Choroid plexus epithelial cell (primary cell): Measurements from ENCODE around the gene OSBPL1A.

Experiments used
- DNase-seq: peaks from one replicate; pipeline ENCODE4 v3.0.0-alpha.2; 2010; ENCODE audit warnings: low read depth
- H3K4me3 ChIP-seq: 2 replicates; pipeline ENCODE4 v1.5.1; 2011; ENCODE audit warnings: low read depth, mild to moderate bottlenecking, control low read depth, low read length, moderate library complexity
- TF ChIP-seq, protein P1 (sequence below): conservative IDR thresholded peaks from 2 replicates; pipeline ENCODE4 v1.5.1; 2011; ENCODE audit warnings: low read depth, mild to moderate bottlenecking, control low read depth, inconsistent platforms, low read length, moderate library complexity

OSBPL1A gene

GRCh38 chr18:24398540-24398939 lies 916 bp upstream of the OSBPL1A start:
- DNase-seq, result peak; percentile 39
- TF ChIP-seq, protein P1, sequence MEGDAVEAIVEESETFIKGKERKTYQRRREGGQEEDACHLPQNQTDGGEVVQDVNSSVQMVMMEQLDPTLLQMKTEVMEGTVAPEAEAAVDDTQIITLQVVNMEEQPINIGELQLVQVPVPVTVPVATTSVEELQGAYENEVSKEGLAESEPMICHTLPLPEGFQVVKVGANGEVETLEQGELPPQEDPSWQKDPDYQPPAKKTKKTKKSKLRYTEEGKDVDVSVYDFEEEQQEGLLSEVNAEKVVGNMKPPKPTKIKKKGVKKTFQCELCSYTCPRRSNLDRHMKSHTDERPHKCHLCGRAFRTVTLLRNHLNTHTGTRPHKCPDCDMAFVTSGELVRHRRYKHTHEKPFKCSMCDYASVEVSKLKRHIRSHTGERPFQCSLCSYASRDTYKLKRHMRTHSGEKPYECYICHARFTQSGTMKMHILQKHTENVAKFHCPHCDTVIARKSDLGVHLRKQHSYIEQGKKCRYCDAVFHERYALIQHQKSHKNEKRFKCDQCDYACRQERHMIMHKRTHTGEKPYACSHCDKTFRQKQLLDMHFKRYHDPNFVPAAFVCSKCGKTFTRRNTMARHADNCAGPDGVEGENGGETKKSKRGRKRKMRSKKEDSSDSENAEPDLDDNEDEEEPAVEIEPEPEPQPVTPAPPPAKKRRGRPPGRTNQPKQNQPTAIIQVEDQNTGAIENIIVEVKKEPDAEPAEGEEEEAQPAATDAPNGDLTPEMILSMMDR, result no peak
- H3K4me3 ChIP-seq, result peak overlapping the region; percentile 84

- DNase-seq, result peak; percentile 86
- peak overlapping the region; percentile 84 for H3K4me3 ChIP-seq
Observed at GRCh38 chr18:24397131-24397693, 412 bp downstream of the OSBPL1A start.

GRCh38 chr18:24396082-24396633 lies 1.5 kb downstream of the OSBPL1A start:
- no peak for DNase-seq
- peak overlapping the region; percentile 84 for H3K4me3 ChIP-seq

More at GRCh38 chr18:24397131-24397693, 412 bp downstream of the OSBPL1A start:
- TF ChIP-seq, protein P1, result no peak

DNA sequence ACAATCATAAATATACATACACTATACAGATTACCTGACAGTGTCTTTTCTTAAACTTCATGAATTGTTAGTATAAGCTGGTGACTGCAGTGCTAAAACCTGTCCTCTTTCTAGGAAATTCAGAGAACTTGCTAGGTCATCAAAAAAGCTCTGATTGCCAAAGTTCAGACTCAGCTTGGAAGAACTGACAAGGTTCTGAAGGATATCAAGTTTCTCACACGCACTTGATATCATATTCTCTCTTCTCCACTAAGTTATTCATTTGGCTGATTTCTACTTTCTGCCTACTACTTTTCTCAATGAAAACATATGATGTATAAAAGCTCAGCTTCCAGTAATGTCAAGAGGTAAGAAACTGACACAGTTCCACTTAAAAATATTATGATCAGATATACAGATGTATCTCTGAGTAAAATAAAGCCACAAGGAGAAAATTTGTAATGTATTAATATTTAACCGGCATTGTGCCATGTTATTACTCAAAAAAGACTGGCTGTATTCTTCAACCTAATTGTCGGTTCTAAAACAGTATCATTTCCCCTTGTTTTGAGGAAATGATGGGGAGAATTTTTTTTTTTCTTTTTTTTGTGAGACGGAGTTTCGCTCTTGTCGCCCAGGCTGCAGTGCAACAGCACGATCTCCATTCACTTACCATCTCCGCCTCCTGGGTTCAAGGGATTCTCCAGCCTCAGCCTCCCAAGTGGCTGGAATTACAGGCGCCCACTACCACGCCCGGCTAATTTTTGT lies 2.4 kb downstream of the OSBPL1A start:
- peak; percentile 40 for DNase-seq
- TF ChIP-seq, protein P1, result no peak
- no peak overlapping the region for H3K4me3 ChIP-seq

More at GRCh38 chr18:24396082-24396633, 1.5 kb downstream of the OSBPL1A start:
- TF ChIP-seq, protein P1, result no peak

- no peak for DNase-seq
- no peak overlapping the region for H3K4me3 ChIP-seq
- TF ChIP-seq, protein P1, result no peak
Observed at GRCh38 chr18:24388957-24389356, 8.7 kb downstream of the OSBPL1A start.

- no peak for DNase-seq
- TF ChIP-seq, protein P1, result no peak
Observed at GRCh38 chr18:24386681-24387080, 10.9 kb downstream of the OSBPL1A start.

More at GRCh38 chr18:24386681-24387080, 10.9 kb downstream of the OSBPL1A start:
- no peak overlapping the region for H3K4me3 ChIP-seq
